Spinal cord (tissue), 10 donors: Measurements from ENCODE around the gene CTDP1. TPM values are rescaled to one million over a fixed set of nuclear protein-coding genes. Genes with fewer than 3 reads are reported as not detected.
"Not testable (repeated sequence)": the region's sequence is repeated elsewhere in the genome, so short reads cannot be mapped to it uniquely, and the experiment has no call there.

Experiments
- DNase-seq, 6 donors: peaks; one replicate each; pipeline versions ENCODE4 v3.0.0 to v3.0.0-alpha.2; 2013 to 2015; ENCODE audit warnings: low spot score in 6 of 6, low read depth in 4 of 6
- H3K27ac ChIP-seq: one replicate; pipeline ENCODE4 v1.5.1; 2013; ENCODE audit warnings: low read depth, low read length, control low read depth
- H3K27me3 ChIP-seq: one replicate; pipeline ENCODE4 v1.6.1; 2013; ENCODE audit warnings: low read length; ENCODE audit not compliant: control insufficient read depth, insufficient read depth
- H3K36me3 ChIP-seq: one replicate; pipeline ENCODE4 v1.6.1; 2013; ENCODE audit warnings: low read length; ENCODE audit not compliant: control insufficient read depth, insufficient read depth
- H3K4me1 ChIP-seq: one replicate; pipeline ENCODE4 v1.6.1; 2013; ENCODE audit warnings: low read length; ENCODE audit not compliant: control insufficient read depth, insufficient read depth
- H3K4me3 ChIP-seq: one replicate; pipeline ENCODE4 v1.5.1; 2013; ENCODE audit warnings: low read depth, low read length, control low read depth
- H3K9me3 ChIP-seq: one replicate; pipeline ENCODE4 v1.6.1; 2013; ENCODE audit warnings: low read length; ENCODE audit not compliant: control insufficient read depth, insufficient read depth
- WGBS: methylation state at CpG from one replicate; pipeline ENCODE4 v1.1.5; 2013; ENCODE audit warnings: missing lambda C conversion rate; ENCODE audit not compliant: insufficient coverage; 5-methylcytosine and 5-hydroxymethylcytosine counted together
- polyA plus RNA-seq, 2 donors: library from polyadenylated mRNA; unstranded; fragments of 120-200 nt; gene quantifications; one replicate each; pipeline ENCODE4 v1.2.1, GENCODE V29; 2013; ENCODE audit not compliant: insufficient read length in 2 of 2
- total RNA-seq, 2 donors: library from RNA; depleted of rRNA in 1 of 2; stranded (reverse); fragments of 120-200 nt in 1 of 2; fragments of >200 nt in 1 of 2; gene quantifications; one replicate each; pipeline versions ENCODE4 v1.2.3 to v1.2.4, GENCODE V29; 2013 to 2014
- donor health status: healthy.

CTDP1 gene
- total and polyA plus RNA-seq, 4 donors = 11.3 to 16.2 (median 14.4) TPM

GRCh38 chr18:79736846-79737245 is 57.2 kb downstream of the CTDP1 start:
- 93% methylated on average over 24 of the region's 24 CpGs for WGBS
- no peak for DNase-seq
- H3K27me3 ChIP-seq = no peaks in the 10 kb centered on the region
- no peaks in the 10 kb centered on the region for H3K9me3 ChIP-seq
- H3K36me3 ChIP-seq = peaks cover 70% of the 10 kb centered on the region
- H3K27ac ChIP-seq = no peak overlapping the region
- H3K4me1 ChIP-seq = peaks cover 12% of the 10 kb centered on the region
- H3K4me3 ChIP-seq = no peak overlapping the region

DNA sequence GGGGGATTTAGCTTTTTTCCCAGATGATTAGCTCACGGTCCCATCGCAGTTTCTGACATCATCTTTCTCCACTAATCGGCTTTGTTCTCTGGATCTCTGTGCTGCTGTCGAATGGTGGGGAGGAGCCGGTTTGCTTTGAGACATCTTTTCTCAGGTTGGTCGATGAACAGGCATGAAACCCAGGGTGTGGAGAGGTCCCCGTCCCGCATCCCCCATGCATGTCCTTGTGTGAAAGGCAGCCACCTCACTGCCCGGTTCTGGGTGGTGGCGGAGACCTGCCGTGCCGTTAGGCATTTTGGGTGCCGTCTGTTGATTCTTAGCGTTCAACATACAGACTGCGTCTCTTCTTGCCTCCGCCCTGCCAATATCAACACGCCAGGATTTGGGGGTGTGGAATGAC is 57.8 kb downstream of the CTDP1 start:
- Histone ChIP-seq H3K36me3 (peaks cover 72% of the 10 kb centered on the region), H3K4me1 (peaks cover 12% of the 10 kb centered on the region), H3K27me3 (no peaks in the 10 kb centered on the region), H3K9me3 (no peaks in the 10 kb centered on the region), H3K27ac (no peak overlapping the region), H3K4me3 (no peak overlapping the region)
- no peak for DNase-seq
- 97% methylated on average over 14 of the region's 17 CpGs for WGBS

DNA sequence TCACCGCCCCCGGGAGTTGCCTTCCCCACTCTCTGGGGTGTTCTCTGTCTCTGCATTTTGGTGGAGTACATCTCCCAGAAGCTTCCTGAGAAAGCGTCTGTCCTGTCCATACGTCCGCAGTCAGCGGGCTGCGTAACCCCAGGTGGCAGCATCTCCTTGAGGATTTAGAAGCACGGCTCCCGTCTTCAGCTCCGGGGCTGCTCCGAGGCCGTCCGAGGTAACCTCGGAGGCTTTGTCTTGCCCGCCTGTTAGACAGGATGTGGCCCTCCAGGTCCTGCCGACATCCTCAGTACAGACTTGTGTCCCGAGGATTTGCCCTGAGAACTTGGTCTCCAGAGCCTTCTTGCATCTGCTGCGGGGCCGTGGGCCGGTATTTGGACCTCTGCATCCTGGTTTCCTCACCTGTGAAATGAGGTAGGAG is 58.4 kb downstream of the CTDP1 start:
- DNase-seq = no peak
- Histone ChIP-seq H3K4me1 (peaks cover 12% of the 10 kb centered on the region), H3K27ac (no peak overlapping the region), H3K27me3 (no peaks in the 10 kb centered on the region), H3K36me3 (peaks cover 73% of the 10 kb centered on the region), H3K4me3 (no peak overlapping the region), H3K9me3 (no peaks in the 10 kb centered on the region)
- WGBS = 94% methylated on average over 20 of the region's 20 CpGs

GRCh38 chr18:79738581-79739439 is 59.2 kb downstream of the CTDP1 start:
- Histone ChIP-seq H3K4me1 (peaks cover 12% of the 10 kb centered on the region), H3K27ac (no peak overlapping the region), H3K36me3 (peaks cover 70% of the 10 kb centered on the region), H3K9me3 (no peaks in the 10 kb centered on the region), H3K27me3 (no peaks in the 10 kb centered on the region), H3K4me3 (no peak overlapping the region)
- 92% methylated on average over 20 of the region's 21 CpGs for WGBS
- peak in 1 of 6 donors; percentile 22 for DNase-seq

GRCh38 chr18:79739440-79739778 is 59.8 kb downstream of the CTDP1 start:
- Histone ChIP-seq H3K4me1 (peaks cover 12% of the 10 kb centered on the region), H3K27ac (no peak overlapping the region), H3K9me3 (no peaks in the 10 kb centered on the region), H3K4me3 (no peak overlapping the region), H3K27me3 (no peaks in the 10 kb centered on the region), H3K36me3 (peaks cover 67% of the 10 kb centered on the region)
- WGBS = 98% methylated on average over 12 of the region's 15 CpGs
- DNase-seq = no peak

GRCh38 chr18:79740047-79740446 is 60.4 kb downstream of the CTDP1 start:
- Histone ChIP-seq H3K4me1 (peaks cover 12% of the 10 kb centered on the region), H3K36me3 (peaks cover 68% of the 10 kb centered on the region)
- 94% methylated on average over 17 of the region's 27 CpGs for WGBS
- not testable (repeated sequence) for H3K27me3 ChIP-seq, DNase-seq, H3K27ac ChIP-seq, H3K4me3 ChIP-seq, H3K9me3 ChIP-seq

- DNase-seq = peak in 1 of 6 donors; percentile 40
Observed at GRCh38 chr18:79740521-79741361, 61.1 kb downstream of the CTDP1 start.

DNA sequence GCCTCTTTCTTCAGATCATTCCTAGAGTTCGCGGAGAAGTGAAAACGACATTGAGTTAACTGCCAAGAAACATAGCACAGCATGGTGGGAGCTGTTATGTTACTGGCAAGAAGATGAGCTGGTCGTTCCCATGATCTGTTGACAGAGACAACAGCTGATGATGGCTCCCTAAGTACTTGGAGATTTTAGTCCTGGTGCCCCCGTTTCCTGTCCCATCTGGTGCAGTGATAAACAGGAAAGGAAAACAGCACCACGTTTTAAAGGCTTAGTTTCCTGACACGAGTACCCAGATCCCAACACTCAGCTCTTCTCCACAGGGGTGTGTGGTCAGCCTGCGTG is 61.7 kb downstream of the CTDP1 start:
- Histone ChIP-seq H3K27me3 (no peaks in the 10 kb centered on the region), H3K27ac (no peak overlapping the region), H3K36me3 (peaks cover 59% of the 10 kb centered on the region), H3K4me3 (no peak overlapping the region), H3K9me3 (no peaks in the 10 kb centered on the region), H3K4me1 (peaks cover 12% of the 10 kb centered on the region)
- 63% methylated on average over 5 of the region's 8 CpGs for WGBS
- peak in 1 of 6 donors; percentile 69 for DNase-seq

More at GRCh38 chr18:79740521-79741361, 61.1 kb downstream of the CTDP1 start:
- Histone ChIP-seq H3K27me3 (no peaks in the 10 kb centered on the region), H3K27ac (no peak overlapping the region), H3K36me3 (peaks cover 62% of the 10 kb centered on the region), H3K4me1 (peaks cover 12% of the 10 kb centered on the region), H3K9me3 (no peaks in the 10 kb centered on the region), H3K4me3 (no peak overlapping the region)
- WGBS = 91% methylated on average over 17 of the region's 26 CpGs

GRCh38 chr18:79742076-79742475 is 62.5 kb downstream of the CTDP1 start:
- 93% methylated on average over 3 of the region's 4 CpGs for WGBS
- Histone ChIP-seq H3K27ac (no peak overlapping the region), H3K27me3 (no peaks in the 10 kb centered on the region), H3K4me3 (no peak overlapping the region), H3K36me3 (peaks cover 56% of the 10 kb centered on the region), H3K9me3 (no peaks in the 10 kb centered on the region), H3K4me1 (peaks cover 12% of the 10 kb centered on the region)
- no peak for DNase-seq
